Measurements from ENCODE around the gene DHRS4L2.
"Not testable (repeated sequence)": the region's sequence is repeated elsewhere in the genome, so short reads cannot be mapped to it uniquely, and the experiment has no call there.

GRCh38 chr14:23996009-23996408 lies 7.3 kb downstream of the DHRS4L2 start:
- TF ChIP-seq POLR2A, EP300, CTCF (IDR thresholded peaks at IDR 0.05): not testable (repeated sequence)

Data from sigmoid colon (tissue), 4 donors.